Stimulated activated CD8-positive, alpha-beta memory T cell treated with anti-CD3 and anti-CD28 coated beads, Interleukin-15, amount 100 ng/mL, for 4 hours (primary cell): Measurements from ENCODE around the gene NARS2.
"Not testable (repeated sequence)": the region's sequence is repeated elsewhere in the genome, so short reads cannot be mapped to it uniquely, and the experiment has no call there.

Experiments used
- DNase-seq, 2 donors: peaks; one replicate each; pipeline ENCODE4 v3.0.0-alpha.2; 2020; ENCODE audit warnings: low read depth in 2 of 2

The NARS2 gene

DNA sequence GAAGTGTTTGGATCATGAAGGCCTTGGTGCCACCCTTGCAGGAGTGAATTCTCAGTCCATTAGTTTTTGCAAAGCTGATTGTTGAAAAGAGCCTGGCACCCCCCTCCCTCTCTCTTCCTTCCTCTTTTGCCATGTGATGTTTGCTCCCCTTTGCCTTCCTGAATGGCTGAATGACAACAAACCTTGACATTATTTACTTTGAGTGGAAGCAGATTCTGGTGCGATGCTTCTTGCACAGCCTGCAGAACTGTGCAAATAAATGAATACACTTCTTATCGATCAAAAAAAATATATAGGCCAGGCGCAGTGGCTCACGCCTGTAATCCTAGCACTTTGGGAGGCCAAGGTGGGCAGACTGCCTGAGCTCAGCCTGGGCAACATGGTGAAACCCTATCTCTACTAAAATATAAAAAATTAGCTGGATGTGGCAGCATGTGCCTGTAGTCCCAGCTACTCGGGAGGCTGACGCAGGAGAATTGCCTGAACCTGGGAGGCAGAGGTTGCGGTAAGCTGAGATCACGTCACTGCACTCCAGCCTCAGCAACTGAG, 2.0 kb upstream of the NARS2 start:
- no peak for DNase-seq

GRCh38 chr11:78575478-78575877, 814 bp upstream of the NARS2 start:
- DNase-seq: no peak

GRCh38 chr11:78573681-78574080, 983 bp downstream of the NARS2 start:
- DNase-seq: no peak

- no peak for DNase-seq
Measured at GRCh38 chr11:78573271-78573670, 1.4 kb downstream of the NARS2 start.

DNA sequence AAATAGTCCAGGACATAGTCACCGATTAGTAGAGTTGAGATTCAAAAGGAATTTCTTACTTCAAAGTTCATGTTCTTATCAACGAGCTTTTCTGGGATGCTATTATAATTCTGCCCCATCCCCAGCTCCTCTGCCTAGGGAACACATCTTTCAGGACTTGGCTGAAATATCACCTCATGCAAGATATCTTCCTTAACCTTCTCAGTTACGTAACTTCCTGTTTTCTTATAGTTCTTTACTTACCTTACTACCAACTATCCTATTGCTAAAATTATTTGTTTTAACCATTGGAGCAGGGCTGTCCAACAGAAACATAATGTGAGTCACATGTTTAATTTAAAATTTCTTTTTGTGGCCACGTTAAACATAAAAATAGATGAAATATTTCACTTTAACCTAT, 2.3 kb downstream of the NARS2 start:
- DNase-seq: no peak

DNA sequence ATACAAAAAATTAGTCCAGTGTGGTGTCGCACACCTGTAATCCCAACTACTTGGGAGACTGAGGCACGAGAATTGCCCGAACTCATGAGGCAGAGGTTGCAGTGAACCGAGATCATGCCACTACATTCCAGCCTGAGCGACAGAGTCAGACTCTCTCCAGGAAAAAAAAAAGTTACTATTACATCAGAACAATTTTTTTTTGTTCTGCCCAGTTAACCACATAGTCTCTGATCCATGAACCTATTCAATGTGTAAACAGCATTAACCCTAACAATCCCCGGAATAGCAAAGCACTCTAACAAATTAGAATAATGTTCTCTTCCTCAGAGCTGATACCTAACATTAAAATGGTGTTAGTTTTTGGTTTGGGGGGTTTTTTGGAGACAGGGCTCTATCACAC, 4.6 kb downstream of the NARS2 start:
- DNase-seq: no peak

DNA sequence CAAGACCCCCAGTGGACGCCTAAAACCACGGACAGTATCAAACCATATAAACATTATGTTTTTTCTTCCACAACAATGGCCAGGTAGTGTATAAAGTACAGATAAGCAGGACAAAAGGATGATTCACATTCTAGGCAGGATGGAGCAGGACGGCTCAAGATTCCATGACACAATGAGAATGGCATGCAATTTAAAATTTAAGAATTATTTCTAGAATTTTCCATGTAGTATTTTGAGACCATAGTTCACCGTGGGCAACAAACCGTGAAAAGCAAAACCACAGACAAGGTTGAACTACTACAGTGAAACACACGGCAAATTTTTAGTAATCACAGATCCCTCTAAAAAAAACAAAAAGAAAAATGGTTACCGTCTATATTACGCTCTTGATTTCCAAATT, 7.5 kb downstream of the NARS2 start:
- DNase-seq: no peak

DNA sequence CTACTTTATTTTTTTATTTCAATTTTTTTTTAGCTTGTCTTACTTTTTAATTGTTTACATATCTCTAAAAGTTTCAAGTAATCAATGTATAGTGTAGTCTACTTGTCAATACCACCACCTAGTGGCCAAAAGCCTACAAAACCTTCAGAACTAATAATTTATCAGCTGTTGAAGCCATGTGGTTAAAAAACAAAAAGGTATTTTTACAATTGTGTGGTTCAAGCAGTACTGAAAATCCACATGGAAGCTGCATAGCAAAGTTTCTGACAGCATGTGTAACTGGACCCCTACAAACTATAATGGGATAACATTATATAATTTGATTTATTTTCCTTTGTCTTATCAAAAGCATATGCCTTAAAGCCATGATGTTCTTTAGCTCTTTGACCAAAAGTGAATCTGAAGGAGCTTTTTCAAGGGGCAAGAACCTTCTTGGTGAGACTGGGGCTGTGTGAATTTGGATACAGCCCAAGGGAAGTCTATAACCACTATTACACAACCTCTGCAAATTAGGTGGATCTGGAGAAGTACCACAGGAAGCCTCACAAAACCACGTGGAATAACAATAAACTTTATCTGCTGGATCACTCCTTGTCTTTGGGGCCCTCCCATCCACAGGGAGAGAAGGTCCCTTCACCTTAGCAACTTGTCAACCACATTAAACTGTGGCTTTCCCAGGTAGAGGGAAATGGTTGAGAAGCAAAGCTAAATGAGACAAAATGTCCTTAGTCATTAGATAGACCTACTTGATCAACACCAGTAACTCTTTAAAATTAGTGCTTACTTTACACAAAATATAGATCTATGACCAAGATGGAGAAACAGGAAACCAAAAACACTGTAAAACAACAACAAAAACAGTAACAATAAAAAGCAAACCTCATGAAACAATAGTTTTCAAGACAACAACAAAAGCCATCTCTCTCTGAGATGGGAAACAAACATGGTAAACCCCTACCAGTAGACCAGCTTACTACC, 9.9 kb downstream of the NARS2 start:
- no peak for DNase-seq

- DNase-seq: not testable (repeated sequence)
Measured at GRCh38 chr11:78564037-78564436, 10.6 kb downstream of the NARS2 start.

DNA sequence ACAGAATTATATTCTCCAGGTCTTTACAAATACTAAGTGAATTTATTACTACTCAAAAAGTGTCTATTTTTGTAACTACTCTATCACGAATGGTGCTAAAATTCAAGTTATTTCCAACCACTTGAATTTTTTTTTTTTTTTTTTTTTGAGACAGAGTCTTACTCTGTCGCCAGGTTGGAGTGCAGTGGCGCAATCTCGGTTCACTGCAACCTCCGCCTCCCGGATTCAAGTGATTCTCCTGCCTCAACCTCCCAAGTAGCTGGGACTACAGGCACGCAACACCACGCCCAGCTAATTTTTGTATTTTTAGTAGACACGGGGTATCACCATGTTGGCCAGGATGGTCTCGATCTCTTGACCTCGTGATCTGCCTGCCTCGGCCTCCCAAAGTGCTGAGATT, 11.6 kb downstream of the NARS2 start:
- DNase-seq: not testable (repeated sequence)

GRCh38 chr11:78562398-78562797, 12.3 kb downstream of the NARS2 start:
- DNase-seq: no peak

DNA sequence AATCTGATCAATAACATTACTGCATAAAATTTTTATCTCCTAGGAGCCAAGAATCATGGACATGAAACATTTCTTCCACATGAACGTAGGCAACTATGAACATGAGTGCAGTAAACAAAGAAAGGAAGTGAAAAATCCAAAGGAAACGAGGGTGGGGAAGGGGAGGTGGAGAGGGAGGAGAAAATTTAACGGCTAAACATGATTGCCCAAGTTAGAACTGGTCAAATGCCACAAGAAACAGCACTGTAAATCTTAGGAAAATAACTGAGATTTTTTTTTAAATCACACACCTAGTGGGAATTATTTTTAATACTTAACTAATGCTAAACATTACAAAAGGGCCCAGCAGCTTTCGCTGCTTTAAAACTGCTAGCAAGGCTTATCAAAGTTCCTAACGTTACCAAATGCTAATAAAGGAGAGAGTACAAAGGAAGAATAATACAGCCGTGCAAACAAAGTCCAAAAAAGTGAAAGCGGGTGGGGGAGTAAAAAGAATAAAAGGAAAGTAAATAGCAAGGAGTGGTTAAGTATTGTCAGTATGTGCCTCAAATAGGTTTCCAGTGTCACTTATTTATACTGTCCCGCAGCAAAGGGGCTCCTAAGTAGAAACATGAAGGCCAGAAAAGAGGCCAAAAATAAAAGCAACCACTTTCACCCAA, 13.7 kb downstream of the NARS2 start:
- DNase-seq: no peak

DNA sequence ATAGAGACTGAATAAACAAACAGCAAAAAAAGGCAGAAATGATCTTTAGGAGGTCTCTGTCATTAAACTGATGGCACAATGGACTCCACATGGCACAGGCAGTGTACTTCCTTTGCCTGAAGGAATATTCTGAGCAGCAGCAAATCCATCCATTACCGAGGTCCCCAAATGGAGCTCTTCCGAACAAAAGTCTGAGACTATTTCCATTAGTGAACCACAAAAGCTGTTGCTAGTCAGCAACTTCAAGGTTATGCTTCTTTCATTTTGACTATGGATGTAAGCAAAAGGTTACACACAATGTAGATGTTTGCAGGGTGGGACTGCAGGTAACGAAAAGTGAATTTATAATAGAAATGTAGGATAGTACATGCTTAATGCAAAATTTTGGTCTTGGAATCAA, 14.5 kb downstream of the NARS2 start:
- no peak for DNase-seq

DNA sequence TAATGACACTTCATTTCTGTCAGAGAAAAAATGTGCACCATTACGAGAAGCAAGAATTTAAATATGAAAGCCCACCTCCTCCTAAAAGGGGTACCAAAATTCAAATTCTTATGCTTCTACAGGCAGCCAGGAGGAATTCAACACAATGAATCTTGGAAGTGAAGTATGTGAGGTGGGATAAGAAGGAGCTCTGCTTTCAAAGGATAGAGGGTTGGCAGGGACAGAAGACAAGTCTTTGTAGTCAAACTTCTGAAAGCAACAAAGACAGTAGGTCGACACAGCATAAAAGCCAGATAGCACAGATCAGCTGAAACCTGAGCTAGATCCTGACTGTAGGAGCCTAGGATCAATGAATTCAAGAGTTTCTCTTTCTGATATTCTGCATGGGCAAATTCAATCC, 17.4 kb downstream of the NARS2 start:
- DNase-seq: no peak

- no peak for DNase-seq
Measured at GRCh38 chr11:78555592-78555991, 19.1 kb downstream of the NARS2 start.

GRCh38 chr11:78552881-78553280, 21.8 kb downstream of the NARS2 start:
- DNase-seq: no peak

GRCh38 chr11:78552139-78552538, 22.5 kb downstream of the NARS2 start:
- not testable (repeated sequence) for DNase-seq

- no peak for DNase-seq
Measured at GRCh38 chr11:78551066-78551465, 23.6 kb downstream of the NARS2 start.

DNA sequence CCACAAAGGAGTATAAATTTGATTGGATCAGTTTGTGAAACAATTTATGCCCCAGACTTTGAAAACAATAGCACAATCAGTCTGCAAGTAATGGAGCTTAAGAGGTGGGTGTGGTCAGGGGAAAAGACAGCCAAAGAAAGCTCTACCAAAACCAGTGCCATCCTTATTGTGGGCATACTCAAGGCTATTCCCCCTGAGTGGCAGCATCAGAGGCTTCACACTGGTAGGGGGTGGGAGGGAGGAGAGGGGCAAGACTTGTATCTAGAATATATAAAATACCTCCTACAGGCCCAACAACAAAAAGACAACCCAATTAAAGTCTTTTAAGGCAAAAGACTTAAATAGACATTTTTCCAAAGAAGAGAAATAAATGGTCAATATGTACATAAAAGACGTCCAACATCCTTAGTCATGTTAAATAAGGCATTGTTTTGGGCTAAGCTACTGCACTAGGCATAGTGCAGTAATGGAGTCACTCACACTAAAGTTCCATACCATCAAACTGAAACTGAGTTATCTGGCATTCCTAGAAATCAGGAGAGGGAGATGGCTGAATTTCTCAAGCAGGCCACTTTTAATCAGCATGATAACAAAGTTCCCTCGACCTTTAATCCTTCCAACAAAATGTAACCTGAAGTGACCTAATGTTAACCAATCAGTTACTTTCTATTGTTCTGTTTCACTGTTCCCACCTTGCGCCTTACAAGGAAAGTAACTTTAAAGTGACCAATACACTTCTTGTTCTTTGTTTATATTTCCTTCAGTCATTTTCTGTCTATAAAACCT, 24.8 kb downstream of the NARS2 start:
- DNase-seq: no peak

GRCh38 chr11:78548911-78549590, 25.6 kb downstream of the NARS2 start:
- no peak for DNase-seq

- DNase-seq: no peak
Measured at GRCh38 chr11:78547931-78548705, 26.5 kb downstream of the NARS2 start.
